Measurements from ENCODE around the gene CECR2.
"Not testable (repeated sequence)": the region's sequence is repeated elsewhere in the genome, so short reads cannot be mapped to it uniquely, and the experiment has no call there.

Gene CECR2

GRCh38 chr22:17523925-17524324 lies 154.7 kb downstream of the CECR2 start:
- DNase-seq = no peak

- DNase-seq = no peak
Observed at GRCh38 chr22:17536269-17536668, 167.0 kb downstream of the CECR2 start.

DNA sequence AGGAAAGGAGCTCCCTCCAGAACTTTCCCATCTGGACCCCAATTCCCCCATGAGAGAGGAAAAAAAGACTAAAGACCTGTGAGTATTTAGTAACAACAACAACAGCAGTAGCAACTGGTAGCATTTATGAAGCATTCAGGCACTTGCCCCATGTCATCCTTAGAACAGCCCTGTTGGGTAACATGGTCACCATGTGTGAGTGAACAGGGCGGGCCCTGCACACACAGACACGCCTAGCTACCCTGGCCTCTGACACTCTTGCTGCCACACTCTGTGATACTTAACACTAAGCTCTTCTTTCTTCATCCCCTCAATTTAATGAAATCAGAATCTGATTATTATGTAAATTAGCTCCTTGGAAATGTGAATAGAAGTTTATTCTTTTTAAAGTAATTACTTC lies 167.9 kb downstream of the CECR2 start:
- DNase-seq = no peak

DNA sequence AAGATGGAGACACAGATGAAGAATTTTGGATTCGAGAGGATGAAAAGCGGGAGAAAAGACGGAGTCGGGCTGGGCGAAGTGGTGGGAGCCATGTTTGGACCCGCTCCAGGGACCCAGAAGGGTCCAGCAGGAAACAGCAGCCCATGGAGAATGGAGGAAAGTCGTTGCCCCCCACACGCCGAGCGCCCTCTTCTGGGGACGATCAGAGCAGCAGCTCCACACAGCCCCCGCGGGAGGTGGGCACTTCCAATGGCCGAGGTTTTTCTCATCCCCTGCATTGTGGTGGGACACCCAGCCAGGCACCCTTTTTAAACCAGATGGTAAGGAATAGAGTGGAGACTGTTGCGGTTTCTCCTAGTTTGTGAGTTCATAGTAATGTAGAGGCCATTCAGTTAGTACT lies 171.2 kb downstream of the CECR2 start:
- no peak for DNase-seq

DNA sequence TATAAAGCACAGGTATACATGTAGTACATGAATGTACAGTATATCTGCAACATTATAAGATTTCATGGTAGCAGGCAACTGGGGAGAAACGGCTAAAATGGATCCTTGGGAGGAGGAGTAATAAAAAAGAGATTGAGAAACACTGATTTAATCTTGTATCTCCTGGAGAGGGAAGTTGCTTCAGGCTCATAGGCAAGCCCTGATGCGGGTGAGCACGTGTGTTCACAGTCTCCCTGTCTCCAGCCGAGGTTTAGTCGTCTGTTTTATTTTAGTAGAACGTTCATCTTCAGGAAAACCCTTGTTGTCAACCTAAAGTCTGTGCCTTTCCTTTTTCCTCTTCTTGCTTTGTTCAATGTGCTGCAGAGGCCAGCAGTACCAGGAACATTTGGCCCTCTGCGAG lies 172.2 kb downstream of the CECR2 start:
- no peak for DNase-seq

GRCh38 chr22:17542452-17542851 lies 173.2 kb downstream of the CECR2 start:
- no peak for DNase-seq

- no peak for DNase-seq
Observed at GRCh38 chr22:17548010-17548755, 178.9 kb downstream of the CECR2 start.

DNA sequence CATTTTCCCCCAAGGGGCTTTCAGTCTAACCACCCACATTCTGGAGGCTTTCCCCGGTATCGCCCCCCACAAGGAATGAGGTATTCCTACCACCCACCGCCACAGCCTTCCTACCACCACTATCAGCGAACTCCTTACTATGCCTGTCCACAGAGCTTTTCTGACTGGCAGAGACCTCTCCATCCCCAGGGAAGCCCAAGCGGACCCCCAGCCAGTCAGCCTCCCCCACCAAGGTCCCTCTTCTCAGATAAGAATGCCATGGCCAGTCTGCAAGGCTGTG lies 179.4 kb downstream of the CECR2 start:
- no peak for DNase-seq

DNA sequence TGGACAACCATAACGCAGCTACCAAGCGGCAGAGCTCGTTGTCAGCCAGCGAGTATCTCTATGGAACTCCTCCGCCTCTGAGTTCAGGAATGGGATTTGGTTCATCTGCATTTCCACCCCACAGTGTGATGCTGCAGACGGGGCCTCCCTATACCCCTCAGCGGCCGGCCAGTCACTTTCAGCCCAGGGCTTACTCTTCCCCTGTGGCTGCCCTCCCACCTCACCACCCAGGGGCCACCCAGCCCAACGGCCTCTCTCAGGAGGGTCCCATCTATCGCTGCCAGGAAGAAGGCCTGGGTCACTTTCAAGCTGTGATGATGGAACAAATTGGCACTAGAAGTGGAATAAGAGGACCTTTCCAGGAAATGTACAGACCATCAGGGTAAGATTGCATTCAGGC lies 179.9 kb downstream of the CECR2 start:
- no peak for DNase-seq

DNA sequence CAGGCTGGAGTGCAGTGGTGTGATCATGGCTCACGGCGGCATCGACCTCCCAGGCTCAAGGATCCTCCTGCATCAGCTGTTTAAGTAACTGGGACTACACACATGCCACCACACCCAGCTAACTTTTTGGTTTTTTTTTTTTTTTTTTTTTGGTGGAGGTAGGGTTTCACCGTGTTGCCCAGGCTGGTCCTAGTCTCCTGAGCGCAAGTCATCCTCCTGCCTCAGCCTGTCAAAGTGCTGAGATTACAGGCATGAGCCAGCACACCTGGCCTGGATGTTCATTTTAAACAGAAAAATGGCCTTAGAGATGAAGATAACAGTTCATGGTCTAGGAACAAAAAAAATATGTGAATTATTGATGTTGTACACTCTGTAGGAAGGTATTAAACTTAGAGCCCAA lies 180.4 kb downstream of the CECR2 start:
- DNase-seq = no peak

GRCh38 chr22:17552737-17553136 lies 183.5 kb downstream of the CECR2 start:
- DNase-seq = no peak

- no peak for DNase-seq
Observed at GRCh38 chr22:17554814-17555213, 185.6 kb downstream of the CECR2 start.

DNA sequence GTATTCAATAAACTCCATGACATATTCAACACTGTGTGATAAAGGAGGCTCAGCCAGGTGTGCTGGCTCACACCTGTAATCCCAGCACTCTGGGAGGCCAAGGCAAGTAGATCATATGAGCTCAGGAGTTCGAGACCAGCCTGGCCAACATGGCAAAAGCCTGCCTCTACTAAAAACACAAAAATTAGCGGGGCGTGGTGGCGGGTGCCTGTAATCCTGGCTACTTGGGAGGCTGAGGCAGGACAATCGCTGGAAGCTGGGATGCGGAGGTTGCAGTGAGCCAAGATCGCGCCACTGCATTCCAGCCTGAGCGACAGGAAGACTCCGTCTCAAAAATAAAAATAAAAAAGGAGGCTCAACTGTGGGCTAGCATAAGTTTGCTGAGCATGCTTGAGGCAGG lies 189.9 kb downstream of the CECR2 start:
- no peak for DNase-seq

DNA sequence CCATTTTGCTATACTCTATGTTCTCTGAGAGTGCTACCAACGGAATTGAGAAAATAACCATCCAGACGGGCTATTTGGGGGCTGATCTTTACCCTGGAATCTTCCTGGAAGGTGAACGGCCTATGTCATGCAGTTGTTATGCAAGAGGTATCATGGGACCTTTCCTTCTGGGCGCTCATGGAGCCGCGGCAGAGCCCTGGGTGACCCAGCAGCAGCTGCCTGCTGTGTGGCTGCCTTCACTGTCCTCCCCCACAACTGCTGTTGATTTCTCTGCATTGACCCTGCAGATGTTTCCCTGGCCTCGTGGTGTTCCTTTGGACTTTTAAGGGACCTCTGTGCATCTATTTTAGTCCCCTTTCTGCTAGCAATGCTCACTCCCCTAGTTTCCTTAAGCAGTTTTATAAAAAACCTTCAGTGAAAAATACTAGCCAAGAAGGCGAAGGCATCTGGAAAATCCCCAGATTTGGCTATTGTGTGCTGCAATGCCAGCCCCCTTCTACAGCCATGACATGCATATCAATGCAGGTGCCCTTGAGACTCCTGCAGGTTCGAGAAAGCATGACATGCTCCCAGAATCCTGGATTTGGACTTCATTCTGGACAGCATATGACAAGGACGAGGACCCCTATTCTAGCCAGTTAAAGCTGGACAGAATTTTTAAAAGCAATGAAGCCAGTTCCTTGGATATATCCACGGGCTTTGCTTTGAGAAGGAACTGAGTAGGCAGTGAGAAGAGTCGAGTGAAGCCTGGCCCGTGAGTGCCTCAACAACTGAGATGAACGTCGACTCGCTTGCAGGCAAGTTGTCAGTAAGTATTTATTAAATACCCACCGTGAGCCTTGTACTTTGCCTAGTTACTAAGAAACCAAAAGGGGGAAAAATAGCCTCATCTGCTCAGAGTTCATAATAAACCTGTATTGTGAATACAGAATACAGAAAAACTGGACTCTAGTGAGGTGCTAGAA lies 193.9 kb downstream of the CECR2 start, which contains the start of gene SLC25A18:
Gene SLC25A18 (plus strand): TSS at position 593 of the 965 bp plus-strand sequence. CDS start 16,447 bp downstream, outside the sequence.
- DNase-seq = no peak

GRCh38 chr22:17563936-17564391 lies 194.7 kb downstream of the CECR2 start:
- no peak for DNase-seq

- DNase-seq = not testable (repeated sequence)
Observed at GRCh38 chr22:17566016-17566687, 196.9 kb downstream of the CECR2 start.

DNA sequence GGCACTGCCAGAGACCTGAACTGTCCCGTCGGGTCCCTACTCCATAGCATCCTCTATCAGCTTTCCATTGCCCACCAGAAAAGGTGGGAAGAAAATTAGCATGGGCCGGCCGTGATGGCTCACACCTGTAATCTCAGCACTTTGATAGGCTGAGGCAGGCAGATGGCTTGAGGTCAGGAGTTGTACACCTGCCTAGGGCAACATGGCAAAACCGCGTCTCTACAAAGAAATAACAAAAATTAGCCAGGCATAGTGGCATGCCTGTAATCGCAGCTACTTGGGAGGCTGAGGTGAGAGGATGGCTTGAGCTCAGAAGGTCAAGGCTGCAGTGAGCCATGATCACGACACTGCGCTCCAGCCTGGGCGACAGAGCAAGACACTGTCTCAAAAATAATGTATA lies 197.5 kb downstream of the CECR2 start:
- DNase-seq = no peak

- no peak for DNase-seq
Observed at GRCh38 chr22:17569971-17570511, 200.8 kb downstream of the CECR2 start.

DNA sequence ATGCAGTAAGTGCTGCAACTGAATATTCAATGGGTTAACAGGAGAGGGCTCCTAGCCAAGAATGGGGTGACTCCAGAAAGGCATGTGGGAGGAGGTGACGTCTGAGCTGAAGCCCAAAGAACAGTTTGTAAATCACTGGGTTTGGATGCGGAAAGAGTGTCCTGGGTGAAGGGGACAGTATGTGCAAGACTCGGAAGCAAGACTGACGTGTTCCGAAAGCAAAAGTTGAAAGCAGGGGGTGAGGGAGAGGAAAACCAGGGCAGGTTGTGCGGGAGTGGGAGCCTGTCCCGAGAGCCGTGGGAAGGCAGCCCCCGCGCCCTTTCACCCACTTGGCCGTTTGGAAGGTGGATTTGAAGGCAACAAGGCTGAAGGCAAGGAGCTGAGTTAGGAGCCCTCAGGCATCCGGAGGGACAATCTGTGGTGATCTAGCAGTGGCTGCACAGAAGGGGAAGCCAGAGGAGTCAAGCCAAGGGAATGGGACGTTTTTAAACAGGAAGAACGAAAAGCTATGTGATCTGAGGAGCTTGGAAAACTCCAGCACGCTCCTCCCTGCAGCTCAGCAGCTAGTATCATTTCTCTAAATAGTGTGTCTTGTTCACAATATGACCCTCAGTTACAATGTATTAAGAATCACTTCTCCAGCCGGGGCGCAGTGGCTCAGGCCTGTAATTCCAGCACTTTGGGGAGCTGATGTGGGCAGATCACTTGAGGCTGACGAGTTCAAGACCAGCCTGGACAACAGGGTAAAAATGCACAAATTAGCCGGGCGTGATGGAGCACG lies 201.8 kb downstream of the CECR2 start:
- DNase-seq = no peak

DNA sequence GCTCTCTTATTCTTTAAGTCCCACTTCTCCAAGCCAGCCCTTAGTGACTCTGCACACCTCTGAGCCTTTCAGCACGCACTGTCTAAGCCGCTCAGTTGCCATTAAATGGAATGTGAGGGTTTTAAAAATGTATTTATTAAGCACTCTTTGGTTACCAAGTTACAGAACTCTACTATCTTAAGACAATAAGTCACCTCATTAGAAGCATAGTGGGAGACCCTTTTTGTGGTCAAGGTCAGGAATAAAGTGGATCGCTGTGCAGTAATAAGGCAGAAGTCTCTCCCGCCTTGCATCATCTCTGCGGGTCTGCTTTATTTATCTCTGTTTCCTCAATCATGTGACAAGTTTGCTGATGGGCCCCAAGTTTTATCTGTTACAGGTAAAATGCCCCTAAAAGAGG lies 205.9 kb downstream of the CECR2 start:
- DNase-seq = no peak

DNA sequence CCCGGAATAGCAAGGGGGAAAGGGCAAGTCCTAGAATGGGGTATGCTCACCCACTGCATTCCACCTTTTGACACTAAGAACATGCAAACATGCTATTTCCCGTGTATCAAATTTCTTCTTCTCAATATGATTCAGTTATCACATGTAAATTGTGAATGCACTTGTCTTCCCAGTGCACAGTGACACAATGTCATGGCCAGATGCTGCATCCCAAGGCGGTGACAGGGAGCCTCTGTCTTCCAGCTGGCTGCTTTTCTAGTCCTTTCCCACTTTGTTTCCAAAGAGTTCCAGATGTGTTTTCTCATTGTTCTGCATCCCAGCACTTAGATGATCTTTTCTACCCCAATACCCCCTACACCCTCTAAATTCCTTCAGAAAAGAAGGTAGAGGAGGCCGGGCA lies 206.4 kb downstream of the CECR2 start:
- no peak for DNase-seq

GRCh38 chr22:17576470-17576869 lies 207.2 kb downstream of the CECR2 start:
- no peak for DNase-seq
